Ascending aorta (tissue), 2 donors: ENCODE results near the gene DISP2. TPM values are rescaled to one million over a fixed set of nuclear protein-coding genes. Genes with fewer than 3 reads are reported as not detected.

Experiments used
- DNase-seq, 2 donors: peaks; one replicate each; pipeline ENCODE4 v3.0.0-alpha.2; 2019; ENCODE audit warnings: low spot score in 2 of 2
- H3K27ac ChIP-seq, 2 donors: fragments of 200-600 bp; sonication (generic); one replicate each; pipeline ENCODE4 v1.5.1; 2016 to 2017; ENCODE audit warnings: mild to moderate bottlenecking in 1 of 2
- H3K27me3 ChIP-seq: fragments of 200-600 bp; sonication (generic); one replicate; pipeline ENCODE4 v1.5.1; 2017
- H3K36me3 ChIP-seq, 2 donors: fragments of 200-600 bp; sonication (generic); one replicate each; pipeline ENCODE4 v1.5.1; 2016
- H3K4me1 ChIP-seq, 2 donors: fragments of 200-600 bp; sonication (generic); one replicate each; pipeline ENCODE4 v1.5.1; 2016 to 2017; ENCODE audit warnings: mild to moderate bottlenecking in 1 of 2
- H3K4me3 ChIP-seq, 2 donors: fragments of 200-600 bp; sonication (generic); one replicate each; pipeline ENCODE4 v1.5.1; 2016 to 2017; ENCODE audit warnings: mild to moderate bottlenecking in 1 of 2
- H3K9me3 ChIP-seq, 2 donors: fragments of 200-600 bp; sonication (generic); one replicate each; pipeline ENCODE4 v1.5.1; 2016
- intact Hi-C: fragments of 100-400 bp; cut with DNase I; formaldehyde crosslinking; loops from one replicate; pipeline ENCODE4 v1.15.1; 2023
- total RNA-seq: library from RNA; depleted of rRNA; stranded (reverse); fragments of >200 nt; gene quantifications from one replicate; pipeline ENCODE4 v1.1.0, GENCODE V29; 2016
- TF ChIP-seq, protein P1 (sequence below), 3 experiments: fragments of 200-600 bp in 2 of 3; fragments of 450-650 bp in 1 of 3; sonication (generic) in 2 of 3; IDR thresholded peaks; one replicate each; pipeline ENCODE4 v1.5.1; 2016 to 2019; ENCODE audit warnings: antibody characterized with exemption in 3 of 3, mild to moderate bottlenecking in 1 of 3, moderate library complexity in 1 of 3

Gene DISP2
- total RNA-seq, 1 donor from 2014 or later: 0.32 TPM

DNA sequence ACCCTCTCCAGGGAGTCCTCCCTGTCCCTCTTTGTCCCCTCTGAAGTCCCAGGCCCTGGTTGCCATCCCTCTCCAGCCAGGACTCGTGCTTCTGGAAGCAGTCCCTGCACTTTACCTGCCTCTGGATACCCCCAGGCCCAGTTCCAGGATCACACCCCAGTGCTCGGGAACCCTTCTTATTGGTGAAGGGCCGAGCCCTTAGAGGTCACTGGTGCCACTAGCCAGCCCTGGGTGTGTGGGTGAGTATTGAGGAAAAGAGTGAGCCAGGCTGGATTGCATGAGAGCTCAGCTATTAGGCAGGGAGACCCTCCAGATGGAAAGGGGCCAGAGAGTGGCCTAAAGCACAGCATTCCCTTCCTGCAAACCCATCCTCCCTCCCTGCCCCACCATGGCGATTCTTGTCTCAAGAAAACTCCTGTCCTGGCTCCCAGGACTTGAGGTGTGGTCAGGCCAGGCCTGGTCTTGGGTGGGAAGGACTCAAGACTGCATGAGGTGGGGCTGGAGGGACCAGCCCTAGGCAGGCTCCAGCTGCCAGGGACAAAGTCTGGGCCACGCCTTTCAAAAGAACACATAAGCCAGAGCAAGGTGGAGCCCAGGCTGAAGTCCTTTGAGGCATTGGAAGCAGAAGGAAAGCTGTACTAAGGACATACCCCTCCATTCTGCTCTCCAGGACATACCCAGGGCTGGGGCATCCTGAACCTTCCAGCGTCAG, 12.0 kb upstream of the DISP2 start:
- Histone ChIP-seq H3K27ac (no peak overlapping the region), H3K4me1 (peaks cover 16 to 34% of the 10 kb centered on the region in 2 donors), H3K9me3 (no peaks in the 10 kb centered on the region), H3K27me3 (no peaks in the 10 kb centered on the region), H3K36me3 (no peaks in the 10 kb centered on the region), H3K4me3 (no peak overlapping the region)
- no peak for DNase-seq
- intact Hi-C loops: loop anchor here (2.0 kb wide), 1 partner anchor 77 kb away; no protein-coding TSS in a partner anchor
- TF ChIP-seq, protein P1, sequence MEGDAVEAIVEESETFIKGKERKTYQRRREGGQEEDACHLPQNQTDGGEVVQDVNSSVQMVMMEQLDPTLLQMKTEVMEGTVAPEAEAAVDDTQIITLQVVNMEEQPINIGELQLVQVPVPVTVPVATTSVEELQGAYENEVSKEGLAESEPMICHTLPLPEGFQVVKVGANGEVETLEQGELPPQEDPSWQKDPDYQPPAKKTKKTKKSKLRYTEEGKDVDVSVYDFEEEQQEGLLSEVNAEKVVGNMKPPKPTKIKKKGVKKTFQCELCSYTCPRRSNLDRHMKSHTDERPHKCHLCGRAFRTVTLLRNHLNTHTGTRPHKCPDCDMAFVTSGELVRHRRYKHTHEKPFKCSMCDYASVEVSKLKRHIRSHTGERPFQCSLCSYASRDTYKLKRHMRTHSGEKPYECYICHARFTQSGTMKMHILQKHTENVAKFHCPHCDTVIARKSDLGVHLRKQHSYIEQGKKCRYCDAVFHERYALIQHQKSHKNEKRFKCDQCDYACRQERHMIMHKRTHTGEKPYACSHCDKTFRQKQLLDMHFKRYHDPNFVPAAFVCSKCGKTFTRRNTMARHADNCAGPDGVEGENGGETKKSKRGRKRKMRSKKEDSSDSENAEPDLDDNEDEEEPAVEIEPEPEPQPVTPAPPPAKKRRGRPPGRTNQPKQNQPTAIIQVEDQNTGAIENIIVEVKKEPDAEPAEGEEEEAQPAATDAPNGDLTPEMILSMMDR (IDR thresholded peaks at IDR 0.05): no peak

DNA sequence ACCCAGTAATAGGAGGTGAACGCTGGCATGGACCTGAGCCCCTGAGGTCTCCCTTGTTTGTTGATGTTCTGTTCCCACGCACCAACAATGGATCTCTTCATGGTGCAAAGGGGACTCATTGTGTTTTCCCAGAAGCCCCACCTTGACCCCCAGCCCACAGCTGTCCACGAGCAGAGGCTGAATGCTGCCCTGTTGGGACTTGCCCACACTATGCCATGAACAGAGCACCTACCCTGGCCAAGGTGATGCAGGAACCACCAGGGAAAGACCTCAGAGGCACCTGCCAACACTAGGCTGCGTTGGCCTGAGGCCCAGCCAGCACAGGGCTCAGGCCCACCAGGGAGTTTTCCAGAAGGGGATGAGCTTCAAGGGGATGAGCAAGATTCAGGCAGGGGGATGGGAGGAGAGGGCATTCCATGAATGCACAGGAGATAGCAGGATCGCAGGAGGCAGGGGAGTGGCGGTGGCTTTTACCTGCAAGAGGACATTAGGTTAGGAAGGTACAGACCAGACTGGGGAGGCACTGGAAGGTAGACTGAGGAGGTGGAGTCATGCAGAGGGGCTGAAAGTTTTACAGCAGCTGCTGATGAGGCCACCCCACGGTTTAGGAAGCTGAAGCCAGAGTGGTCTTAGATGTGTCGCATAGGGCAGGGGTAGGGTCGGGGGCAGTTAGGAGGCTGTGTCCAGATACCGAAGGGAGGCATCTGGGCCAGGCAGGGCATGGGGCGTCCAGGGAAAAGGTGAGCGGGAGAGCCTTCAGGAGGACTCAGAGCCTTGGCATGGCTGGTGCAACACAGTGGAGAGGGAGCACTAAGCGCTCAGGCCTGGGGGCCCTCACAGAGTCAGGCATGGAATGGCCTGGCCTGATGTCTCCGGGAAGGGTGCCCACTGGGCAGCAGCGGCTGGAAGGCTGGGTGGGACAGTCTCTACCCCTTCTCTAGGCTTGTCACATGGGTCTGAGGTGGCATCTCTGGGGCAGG, 11.2 kb upstream of the DISP2 start:
- Histone ChIP-seq H3K9me3 (no peaks in the 10 kb centered on the region), H3K4me3 (no peak overlapping the region), H3K4me1 (peaks cover 9 to 26% of the 10 kb centered on the region in 2 donors), H3K27me3 (no peaks in the 10 kb centered on the region), H3K27ac (no peak overlapping the region), H3K36me3 (no peaks in the 10 kb centered on the region)
- intact Hi-C loops: no loop called here
- TF ChIP-seq, protein P1 (IDR thresholded peaks at IDR 0.05): no peak
- DNase-seq: no peak

DNA sequence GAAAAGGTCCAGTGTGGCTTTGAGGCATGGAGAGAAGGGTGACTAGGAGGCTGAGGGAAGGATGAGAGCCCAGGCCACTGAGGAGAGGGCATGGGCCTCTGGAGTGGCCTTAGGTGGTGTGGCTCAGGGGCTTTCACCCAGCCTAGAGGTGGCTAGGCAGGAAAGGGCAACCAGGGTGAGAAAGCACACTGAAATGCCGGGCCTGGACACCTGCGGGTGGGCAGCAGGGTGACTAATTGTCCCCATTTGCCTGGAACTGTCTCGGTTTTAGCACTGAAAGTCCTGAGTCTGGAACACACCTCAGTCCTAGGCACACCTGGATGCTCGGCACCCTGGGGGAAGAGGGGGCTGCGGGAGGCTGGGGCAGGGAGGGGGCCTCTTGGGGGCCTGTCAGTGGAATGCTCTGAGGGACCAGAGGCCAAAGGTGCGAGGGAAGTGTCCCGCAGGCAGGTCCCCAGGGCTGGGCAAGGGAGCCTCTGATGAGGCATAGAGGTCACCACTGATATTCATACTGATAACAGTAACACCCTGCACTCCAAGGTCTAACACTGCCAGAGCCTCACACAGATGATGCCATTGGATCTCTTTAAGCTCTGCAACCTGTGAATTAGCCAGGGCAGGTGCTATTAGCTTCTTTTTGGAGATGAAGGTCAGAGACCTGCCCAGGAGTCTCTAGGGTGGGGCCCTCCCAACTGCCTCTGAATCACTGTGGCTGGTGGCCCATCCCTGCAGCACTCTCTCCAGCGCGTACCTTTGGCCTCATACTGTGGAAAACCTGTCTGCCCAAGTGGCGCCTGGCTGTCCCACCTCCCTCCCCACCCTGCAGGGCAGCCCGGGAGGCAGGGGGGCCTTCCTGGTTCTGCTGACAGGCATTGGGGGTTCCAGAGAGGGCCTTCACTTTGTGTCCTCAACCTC, 10.2 kb upstream of the DISP2 start:
- H3K4me3 ChIP-seq: no peak overlapping the region
- no peaks in the 10 kb centered on the region for H3K36me3 ChIP-seq
- TF ChIP-seq, protein P1 (IDR thresholded peaks at IDR 0.05): no peak
- intact Hi-C loops: no loop called here
- DNase-seq: no peak
- H3K9me3 ChIP-seq: no peaks in the 10 kb centered on the region
- H3K27ac ChIP-seq: no peak overlapping the region
- no peaks in the 10 kb centered on the region for H3K27me3 ChIP-seq
- peaks cover 4 to 16% of the 10 kb centered on the region in 2 donors for H3K4me1 ChIP-seq

DNA sequence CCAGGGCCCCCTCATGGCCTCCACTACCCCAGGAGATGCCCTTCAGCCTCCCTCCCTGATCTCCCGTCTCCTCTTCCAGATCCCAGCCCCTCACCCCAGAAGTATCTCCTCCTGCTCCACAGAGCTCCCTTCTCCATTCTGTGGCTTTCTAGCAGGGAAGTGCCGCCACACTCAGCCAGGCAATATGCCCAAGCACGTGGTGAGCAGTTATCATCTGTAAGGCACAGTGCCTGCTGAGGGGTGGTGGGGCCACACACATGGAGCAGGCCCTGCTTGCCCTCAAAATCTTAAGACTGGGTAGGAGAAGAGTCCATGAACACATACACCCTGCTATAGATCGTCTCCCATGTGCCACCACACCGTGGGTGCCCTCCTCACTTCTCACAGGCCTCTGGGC, 9.5 kb upstream of the DISP2 start:
- Histone ChIP-seq H3K9me3 (no peaks in the 10 kb centered on the region), H3K36me3 (no peaks in the 10 kb centered on the region), H3K4me3 (no peak overlapping the region), H3K27me3 (no peaks in the 10 kb centered on the region), H3K27ac (no peak overlapping the region), H3K4me1 (peaks cover 0 to 10% of the 10 kb centered on the region in 2 donors)
- intact Hi-C loops: no loop called here
- TF ChIP-seq, protein P1 (IDR thresholded peaks at IDR 0.05): no peak
- no peak for DNase-seq

DNA sequence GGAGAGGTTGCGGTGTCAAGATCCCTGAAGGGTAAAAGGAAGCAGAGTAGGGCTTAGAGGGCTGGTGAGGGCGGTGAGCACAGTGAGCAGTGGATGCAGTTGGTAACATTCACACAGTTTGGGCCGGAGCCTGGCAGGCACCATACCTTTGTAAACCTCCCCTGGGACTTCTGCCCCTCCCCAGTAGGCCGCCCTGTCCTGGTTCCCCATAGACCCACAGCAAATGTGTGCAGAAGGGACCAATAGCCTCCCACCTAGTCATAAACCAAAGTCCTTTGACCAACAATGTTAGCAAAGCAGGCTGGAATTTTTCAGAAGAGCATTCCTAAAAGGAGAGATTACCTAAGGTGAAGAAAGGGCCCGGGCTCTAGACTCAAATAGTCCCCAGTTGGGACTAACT, 8.9 kb upstream of the DISP2 start:
- TF ChIP-seq, protein P1 (IDR thresholded peaks at IDR 0.05): no peak
- Histone ChIP-seq H3K36me3 (no peaks in the 10 kb centered on the region), H3K9me3 (no peaks in the 10 kb centered on the region), H3K4me3 (no peak overlapping the region), H3K4me1 (peaks cover 0 to 3% of the 10 kb centered on the region in 2 donors), H3K27ac (no peak overlapping the region), H3K27me3 (no peaks in the 10 kb centered on the region)
- no peak for DNase-seq
- intact Hi-C loops: no loop called here
